SIG-M5 (cell line): ENCODE results near the gene SLC9A4.

Experiments
- DNase-seq: peaks from one replicate; lab custom pipeline; 2025; lab: John Stamatoyannopoulos, UW

Gene SLC9A4

DNA sequence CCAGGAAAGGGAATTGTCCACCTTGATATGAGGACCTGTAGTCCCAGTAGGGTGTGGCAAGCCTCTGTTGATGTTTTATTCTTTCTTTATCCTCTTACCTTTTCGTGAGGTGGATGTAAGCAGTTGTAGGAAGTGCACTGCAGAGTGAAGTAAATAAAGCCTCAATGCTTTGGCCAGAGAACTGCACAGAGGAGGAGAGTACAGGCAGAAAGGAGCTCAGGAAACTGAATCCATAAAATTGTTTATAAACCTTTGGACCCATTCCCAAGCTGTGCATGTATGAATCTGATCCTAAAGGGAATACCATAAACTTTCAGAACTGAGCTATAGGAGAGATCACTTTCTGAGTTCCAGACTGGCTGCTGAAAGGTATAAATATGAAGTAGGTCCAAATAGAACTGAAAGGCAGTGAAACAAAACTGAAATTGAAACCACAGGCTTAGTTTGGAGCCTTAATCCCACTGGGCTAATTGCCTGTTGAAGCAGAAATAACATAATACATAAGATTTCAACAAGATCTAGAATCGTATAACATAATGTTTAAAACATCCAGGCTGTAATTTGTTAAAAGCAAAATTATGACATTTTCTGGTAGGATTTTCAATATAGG, 17.9 kb upstream of the SLC9A4 start:
- DNase-seq: no peak

DNA sequence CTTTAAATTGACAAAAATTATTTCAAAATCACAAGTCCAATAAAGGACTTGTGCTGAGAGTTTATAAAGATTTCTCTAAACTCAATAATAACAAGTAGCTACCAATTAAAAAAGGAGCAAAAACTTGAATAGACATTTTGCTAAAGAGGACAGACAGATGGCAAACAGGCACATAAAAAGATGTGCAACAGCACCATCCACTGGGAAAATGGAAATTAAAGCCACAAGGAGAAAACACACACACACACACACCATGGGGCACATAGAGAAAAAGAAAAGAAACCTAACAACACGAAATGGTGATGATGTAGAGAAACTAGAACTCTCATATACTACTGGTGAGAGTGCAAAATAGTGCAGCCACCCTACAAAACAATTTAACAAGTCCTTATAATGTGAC, 12.6 kb upstream of the SLC9A4 start:
- no peak for DNase-seq

DNA sequence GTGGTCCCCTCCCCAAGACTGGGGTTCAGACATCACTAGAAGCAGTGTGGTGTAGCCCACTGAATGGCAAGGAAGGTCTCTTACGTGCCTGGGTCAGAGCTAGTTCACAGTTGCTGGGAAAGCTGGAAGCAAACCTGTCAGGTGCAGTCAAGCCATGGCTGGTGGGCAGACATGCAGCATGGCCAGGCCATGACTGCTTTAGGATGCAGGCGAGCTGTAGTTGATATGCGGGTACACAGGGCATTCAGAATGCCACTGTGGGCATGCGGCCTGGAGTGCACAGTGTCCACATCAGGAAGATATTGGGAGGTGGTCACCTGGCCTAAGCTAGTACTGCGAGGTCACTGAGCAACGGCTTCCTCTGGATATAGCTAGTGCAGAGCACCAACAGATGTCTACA, 11.8 kb upstream of the SLC9A4 start:
- no peak for DNase-seq

DNA sequence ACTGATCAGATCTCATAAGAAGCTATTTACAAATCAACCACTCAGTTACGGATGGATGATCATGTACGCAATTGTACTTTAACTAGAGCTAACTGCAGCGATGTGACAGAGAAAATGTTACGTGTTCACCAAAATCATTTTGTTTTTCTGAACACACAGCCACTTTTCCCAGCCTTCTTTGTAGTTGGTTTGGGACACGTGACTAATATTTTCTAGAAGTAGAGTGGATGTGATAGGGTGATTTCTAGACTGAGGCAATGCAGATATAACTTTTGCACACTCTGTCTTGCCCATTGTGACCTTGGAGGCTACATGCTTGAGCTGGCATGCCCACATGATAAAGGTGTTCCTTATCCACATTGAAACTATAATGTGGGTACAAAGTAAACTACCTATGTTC, 9.9 kb upstream of the SLC9A4 start:
- DNase-seq: no peak

DNA sequence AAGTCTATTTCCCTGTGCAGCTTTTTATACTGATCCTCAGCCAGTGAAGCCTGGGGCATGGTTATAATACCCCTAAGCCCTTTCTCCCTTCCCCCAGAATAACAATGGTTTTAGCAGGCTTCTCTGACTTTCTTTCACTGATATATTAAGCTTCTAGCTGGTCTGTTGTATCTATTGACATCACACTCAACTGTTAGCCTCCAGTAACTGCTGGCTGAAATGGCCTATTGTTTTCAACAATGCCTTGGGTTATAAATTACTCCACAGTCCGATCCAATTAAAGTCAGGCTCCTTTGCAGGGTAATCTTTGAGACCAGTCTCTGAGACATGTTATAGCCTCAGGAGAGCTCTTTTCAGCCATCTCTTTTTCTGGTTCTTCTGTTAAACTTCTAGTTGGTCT, 2.9 kb upstream of the SLC9A4 start:
- DNase-seq: no peak

DNA sequence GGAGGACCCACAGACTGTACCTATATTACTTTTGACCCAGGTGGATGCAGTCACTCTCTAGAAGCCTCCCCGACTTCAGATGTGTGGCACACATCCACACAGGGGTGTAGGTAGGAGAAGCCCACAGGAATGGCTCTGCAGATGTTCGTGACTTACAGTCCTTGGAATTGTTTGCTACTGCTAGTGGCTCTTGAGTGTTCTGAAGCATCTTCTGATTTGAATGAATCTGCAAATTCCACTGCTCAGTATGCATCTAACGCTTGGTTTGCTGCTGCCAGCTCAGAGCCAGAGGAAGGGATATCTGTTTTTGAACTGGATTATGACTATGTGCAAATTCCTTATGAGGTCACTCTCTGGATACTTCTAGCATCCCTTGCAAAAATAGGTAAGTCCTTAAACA, 605 bp downstream of the SLC9A4 start:
- no peak for DNase-seq

DNA sequence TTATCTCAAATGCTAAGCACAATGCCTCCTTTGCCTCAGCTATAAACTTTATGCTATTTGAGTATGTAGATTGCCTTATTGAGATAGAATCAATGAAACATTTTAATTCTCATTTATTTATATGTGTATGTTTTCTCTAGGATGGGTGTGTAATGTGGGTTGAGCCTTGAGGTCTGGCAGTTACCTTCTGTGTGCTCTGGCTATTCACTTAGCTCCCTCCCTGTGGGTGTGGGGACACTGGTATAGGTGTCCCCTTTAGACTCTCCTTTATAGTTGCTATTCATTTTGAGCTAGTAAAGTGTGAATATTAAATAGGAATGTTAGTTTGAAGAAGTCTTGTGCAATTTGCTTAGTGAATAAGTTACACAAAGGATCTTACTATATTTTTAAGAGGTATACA, 1.8 kb downstream of the SLC9A4 start:
- no peak for DNase-seq

DNA sequence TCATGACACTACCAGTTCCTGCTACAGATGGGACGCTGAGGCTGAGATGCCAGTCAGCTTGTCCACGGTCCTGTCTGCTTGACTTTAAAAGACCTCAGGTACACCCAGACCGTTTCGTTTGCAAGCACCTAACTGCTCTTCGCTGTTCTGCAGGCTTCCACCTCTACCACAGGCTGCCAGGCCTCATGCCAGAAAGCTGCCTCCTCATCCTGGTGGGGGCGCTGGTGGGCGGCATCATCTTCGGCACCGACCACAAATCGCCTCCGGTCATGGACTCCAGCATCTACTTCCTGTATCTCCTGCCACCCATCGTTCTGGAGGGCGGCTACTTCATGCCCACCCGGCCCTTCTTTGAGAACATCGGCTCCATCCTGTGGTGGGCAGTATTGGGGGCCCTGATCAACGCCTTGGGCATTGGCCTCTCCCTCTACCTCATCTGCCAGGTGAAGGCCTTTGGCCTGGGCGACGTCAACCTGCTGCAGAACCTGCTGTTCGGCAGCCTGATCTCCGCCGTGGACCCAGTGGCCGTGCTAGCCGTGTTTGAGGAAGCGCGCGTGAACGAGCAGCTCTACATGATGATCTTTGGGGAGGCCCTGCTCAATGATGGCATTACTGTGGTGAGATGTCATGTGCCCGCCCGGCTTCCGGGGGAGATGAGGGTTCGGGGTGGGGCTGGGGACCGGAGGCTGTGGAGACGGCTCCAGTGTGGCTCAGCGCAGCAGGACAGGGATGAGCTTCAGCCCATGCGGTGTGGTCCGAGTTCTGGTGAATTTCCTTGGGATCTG, 5.9 kb downstream of the SLC9A4 start:
- DNase-seq: no peak

DNA sequence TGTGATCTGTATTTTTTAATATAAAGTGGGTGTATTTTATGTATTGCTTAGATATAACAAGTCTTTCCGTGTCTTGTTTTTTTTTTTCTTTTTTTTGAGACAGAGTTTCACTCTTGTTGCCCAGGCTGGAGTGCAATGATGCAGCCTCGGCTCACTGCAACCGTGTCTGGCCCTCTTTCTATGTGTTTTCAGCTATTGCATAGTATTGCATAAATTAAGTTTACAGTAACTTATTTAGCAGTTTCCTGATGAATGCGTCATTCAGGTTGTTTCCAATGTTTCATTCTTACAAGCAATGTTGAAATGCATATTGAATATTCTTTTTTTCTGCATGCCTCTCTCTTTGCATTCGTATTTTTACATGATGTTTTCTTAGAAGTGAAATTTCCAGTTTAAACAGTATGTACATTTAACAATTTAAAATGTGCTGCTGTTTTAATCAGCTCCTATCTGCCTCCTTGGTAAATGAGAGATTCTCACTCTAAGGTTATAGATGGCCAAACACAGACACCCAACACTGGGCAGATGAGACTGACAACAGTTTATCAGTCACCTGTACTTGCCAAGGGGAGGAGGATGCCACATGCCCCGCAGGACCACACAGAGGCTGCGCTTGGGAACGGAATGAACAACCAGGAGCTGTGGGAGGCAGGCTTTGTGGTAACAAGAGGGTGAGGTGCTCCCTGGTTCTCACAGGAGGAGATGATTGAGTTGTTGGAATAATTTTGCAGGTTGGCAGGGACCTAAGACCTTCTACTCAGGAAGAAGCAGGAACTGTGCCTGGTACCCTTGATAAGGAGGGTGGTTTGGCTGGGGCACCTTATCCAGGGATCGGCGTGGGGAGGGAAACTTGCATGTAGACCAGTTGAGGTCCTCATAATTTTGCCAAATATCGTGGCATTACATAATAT, 7.5 kb downstream of the SLC9A4 start:
- DNase-seq: no peak

DNA sequence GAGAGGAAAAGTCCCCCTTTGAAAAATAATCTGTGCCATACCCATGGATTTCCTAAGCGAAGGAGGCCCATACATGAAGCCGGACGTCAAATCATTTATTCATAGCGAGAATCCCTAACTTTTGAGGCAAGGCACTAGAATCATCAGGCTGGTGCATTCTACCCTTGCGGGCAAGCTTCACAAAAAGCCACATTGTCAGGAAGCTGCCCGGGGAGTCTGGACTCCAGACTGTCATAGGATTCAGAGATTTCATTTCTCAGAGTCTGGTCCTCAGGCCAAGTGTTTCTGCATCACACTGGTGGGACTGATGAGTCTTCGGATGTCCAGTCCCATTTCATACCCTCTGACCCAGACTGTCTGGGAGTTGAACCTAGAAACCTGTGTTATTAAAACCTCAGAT, 8.9 kb downstream of the SLC9A4 start:
- DNase-seq: no peak

DNA sequence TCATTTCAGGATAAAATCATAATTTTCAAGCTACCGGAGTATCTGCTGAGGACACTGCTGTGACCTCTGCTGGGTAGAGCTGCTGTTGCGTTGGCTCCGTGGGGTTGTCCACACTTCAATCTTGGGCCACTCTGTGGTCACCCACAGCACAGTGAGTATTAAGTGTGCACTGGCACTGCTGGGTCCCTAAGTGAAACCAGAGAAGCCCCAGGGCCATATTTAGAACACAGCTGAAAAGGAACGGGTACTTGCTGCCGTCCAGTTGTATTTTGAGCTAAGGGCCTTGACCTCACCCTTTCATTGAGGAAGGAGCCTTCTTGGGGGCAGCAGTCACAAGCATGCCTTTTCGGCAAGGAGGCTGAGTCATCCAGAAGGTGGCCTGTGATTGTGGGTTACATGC, 10.1 kb downstream of the SLC9A4 start:
- no peak for DNase-seq

DNA sequence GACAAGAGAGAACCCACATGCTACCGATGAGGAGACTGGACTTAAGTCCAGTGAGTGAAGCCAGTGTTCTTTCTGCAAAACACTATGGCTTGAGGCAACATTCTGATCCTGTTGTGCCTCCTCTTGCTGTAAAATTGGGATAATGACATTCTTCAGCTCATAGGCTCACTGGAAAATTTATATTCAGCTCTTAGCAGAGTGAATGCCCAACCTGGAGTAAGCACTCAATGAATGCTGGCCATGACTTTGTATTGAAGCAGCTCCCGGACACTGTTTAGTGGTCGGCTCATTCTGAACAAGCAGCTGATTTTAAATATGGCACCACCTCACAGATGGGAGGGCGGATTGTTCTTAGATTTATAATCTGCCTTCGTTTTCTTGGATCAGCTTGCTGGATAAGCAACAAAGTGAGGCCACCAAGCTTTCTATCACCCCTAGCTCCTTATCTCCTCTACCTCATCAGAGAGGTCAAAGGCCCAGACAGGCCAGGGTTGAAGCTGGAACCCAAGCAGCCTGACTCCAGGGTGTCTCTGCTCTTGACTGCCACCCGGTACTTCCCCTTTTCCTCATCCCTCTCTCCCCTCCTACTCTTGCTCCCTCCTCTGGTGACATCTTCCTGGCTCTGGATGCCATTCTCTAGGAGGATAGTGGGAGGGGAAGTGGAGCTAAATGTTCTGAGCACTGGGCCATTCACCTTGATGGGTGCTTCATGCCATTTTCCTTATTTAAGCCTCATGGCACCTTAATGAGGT, 11.5 kb downstream of the SLC9A4 start:
- DNase-seq: no peak

DNA sequence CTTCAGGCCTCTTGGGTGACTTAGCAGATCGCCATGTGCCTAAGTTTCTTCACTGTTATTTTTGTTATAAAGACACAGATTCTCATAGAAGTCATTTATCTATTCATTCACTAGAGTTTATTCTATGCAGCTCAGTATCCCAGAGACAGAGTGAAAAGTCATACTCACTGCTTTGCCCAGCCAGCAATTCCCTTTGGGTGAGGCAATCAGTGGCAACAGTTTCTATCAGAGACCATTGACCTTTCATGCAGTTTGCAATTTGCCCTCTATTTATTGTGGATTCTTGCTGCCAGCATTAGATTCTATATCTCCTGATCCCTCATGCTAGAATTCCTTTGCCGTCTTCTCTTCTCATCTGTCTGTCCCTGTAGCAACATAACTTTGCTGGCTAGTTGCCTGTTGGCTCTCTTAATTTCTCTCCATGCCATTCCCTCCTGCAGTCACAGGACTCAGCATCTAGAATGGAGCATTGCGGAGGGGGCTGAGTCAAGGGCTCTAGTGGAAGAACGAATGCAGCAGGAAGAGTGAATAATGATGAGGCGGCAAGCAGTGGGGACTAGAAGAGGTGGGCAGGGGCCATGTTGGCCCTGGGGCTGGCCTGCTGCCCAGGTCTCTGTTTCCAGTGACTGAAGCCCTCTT, 12.2 kb downstream of the SLC9A4 start:
- no peak for DNase-seq

DNA sequence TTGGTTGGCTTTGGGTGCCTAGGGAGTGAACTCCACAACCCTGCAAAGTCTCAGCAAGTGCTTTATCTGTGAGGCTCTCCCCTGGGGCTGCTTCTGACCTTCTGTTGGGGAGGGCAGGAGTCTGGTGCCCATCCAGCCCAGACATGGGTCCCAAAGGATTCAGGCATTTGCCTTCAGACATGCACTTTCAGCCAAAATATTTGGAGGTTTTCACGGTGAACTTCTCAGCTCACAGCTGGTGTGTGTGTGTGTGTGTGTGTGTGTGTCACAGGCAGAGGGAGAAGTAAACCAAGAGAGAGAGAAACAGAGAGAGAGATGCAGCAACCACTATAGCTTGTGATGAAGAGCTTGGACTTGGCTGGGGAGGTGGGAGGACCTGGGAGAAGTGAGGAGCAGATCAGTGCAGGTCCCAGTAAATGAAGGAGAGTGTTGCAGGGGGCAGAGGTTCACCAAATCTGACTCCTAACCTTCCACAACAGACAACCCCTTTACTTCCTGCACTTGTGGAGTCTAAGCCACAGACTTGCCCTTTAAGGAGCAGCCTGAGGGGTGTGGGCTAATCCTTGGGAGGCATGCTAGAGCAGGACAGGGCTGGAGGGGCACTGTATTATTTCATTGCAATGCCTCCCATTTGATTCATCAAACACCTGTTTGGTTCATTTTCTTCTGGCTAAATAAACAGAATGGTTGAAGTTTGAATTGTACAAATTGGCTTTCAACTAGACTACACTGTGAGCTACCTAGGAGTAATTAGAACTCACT, 14.1 kb downstream of the SLC9A4 start:
- no peak for DNase-seq

DNA sequence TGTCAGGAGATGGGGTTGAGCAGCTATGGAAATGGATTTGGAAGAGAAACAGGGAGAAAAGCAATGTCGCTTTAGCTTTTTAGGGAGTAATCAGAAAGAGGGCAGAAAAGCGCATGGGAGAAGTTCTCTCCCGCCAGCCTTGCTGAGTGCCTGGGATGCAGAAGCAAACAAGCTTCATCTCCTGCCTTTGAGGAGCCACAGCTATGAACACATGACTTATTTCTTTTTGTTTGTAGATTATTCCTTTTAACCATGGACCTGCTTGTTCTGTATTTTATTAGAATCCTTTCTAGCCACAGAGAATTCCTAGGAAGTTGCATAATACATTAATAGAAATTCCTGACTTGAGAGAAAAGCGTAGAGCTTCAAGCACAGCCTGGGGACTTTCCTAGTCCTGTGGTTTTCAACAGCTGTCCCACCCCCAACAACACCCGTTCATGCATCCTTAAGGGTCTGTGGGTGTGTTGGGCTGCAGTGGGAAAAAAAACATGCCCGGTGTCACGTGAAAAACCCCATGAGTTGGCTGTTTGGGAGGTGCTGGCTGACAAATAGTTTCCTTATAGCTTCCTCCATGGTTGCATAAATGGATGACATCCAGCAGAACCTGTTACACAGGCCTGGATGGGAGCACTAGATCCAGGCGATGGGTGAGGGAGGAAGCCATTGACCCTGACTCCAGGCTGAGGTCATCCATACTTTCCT, 14.9 kb downstream of the SLC9A4 start:
- no peak for DNase-seq

DNA sequence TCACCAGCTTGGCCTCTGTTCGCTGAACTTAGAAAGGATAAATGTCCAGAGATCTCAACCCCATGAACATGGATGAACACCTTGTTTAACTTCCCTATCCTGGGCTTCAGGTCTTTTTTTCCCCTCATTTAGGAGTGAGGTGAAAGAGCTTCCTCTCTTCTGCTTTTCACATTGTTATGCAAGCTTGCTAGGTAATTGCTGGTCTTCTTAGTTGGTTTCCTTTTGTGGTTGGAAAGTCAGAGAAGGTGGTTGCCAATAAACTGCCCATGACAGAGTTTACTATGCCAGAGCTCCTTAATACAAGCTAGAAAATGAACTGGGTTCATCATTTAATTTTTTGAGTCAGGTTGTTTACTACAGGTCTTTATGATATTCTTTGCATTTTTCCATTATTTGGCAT, 16.6 kb downstream of the SLC9A4 start:
- DNase-seq: no peak

DNA sequence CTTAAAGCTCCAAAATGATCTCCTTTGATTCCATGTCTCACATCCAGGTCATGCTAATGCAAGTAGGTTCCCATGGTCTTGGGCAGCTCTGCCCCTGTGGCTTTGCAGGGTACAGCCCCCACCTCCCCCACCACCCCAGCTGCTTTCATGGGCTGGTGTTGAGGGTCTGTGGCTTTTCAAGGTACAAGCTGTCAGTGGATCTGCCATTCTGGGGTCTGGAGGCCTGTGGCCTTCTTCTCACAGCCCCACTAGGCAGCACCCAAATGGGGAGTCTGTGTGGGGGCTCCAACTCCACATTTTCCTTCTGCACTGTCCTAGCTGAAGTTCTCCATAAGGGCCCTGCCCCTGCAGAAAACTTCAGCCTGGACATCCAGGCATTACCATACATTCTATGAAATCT, 19.0 kb downstream of the SLC9A4 start:
- no peak for DNase-seq

DNA sequence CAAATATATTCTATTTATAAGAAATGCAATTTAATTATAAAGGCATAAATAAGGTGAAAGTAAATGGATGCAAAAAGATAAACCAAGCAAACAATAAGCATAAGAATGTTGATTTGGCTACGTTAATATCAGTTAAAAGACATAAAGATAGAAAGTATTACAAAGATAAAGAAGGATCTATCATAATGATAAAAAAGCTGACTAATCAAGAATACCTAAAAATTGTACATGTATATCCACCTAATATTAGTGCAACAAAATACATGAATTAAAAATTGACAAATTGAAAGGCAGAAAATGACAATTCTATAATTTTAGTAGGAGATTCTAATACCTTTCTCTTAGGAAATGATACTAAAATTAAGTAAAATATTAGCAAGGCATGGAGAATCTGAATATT, 21.5 kb downstream of the SLC9A4 start:
- DNase-seq: no peak

DNA sequence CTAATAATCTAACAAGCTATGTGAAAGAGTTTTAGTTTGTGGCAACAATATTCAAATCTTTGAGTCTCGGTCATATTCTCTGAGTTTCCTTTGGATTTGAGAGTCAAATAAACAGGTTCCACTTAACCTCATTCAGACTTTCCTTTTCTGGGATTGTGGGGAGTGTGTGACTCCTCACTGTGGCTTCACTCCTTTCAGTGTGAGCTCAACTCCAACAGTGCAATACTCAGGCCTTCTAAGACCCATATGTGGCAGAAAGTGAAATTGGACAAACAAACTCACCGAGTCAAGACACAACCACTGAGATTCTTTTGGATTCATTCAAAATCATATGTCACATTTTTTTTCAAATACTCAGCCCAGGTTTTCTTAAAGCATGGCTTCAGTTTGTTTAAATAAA, 25.4 kb downstream of the SLC9A4 start:
- no peak for DNase-seq

DNA sequence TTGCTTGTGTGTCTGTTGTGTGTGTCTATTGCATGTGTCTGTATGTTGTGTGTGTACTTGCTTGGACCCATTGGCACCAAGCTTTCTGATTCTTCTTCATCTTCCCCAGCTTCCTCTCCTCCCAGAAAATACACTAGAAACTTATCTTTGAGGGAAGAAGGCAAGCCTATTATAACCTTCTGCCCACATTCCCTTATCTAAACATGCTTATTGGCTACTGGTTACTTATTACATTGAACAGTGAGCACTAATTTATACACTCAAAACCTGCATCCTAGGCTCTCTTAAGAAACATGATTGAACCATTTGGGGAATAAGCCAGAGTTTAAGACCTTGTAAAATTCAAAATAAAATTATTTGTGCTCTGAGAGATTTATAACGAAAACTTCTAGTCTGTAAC, 26.5 kb downstream of the SLC9A4 start:
- no peak for DNase-seq
